ENCODE data around the gene DMKN. TPM values are rescaled to one million over a fixed set of nuclear protein-coding genes. Genes with fewer than 3 reads are reported as not detected.
"Not testable (repeated sequence)": the region's sequence is repeated elsewhere in the genome, so short reads cannot be mapped to it uniquely, and the experiment has no call there.

DMKN gene
- total RNA-seq, 1 donor from 2014 or later: 52.7 TPM

DNA sequence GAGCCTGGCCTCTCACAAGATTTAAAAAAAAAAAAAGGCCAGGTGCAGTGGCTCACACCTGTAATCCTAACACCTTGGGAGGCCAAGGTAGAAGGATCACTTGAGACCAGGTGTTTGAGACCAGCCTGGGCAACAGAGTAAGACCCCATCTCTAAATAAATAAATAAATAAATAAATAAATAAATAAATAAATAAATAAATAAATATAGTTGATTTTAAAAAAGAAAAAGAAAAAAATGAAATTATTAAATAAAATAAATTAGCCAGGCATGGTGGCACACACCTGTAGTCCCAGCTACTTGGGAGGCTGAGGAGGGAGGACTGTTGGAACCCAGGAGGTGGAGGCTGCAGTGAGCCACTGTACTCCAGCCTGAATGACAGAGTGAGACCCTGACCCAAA, 51.7 kb downstream of the DMKN start:
- DNase-seq (ENCODE audit: low read depth): not testable (repeated sequence)

GRCh38 chr19:35461060-35461459, 52.4 kb downstream of the DMKN start:
- DNase-seq (ENCODE audit: low read depth): no peak

DNA sequence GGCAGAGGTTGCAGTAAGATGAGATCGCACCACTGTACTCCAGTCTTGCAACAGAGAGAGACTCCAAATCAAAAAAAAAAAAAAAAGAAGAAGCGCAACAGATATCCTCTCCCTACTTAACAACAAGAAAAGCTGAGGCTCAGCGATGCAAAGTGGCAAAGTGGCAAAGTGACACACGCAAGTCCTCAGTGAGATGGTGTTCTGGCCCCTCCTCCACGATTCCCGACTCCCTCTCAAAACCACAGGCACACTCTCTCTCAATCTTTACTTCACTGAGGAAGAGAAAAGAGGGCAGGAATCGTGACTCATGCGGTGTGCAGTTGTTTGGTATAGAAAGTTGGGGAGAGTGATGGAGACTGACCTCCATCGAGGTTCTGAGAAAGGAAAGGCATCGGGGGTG, 52.8 kb downstream of the DMKN start:
- no peak for DNase-seq (ENCODE audit: low read depth)

GRCh38 chr19:35459414-35460082, 53.9 kb downstream of the DMKN start:
- peak; percentile 26 for DNase-seq (ENCODE audit: low read depth)

DNA sequence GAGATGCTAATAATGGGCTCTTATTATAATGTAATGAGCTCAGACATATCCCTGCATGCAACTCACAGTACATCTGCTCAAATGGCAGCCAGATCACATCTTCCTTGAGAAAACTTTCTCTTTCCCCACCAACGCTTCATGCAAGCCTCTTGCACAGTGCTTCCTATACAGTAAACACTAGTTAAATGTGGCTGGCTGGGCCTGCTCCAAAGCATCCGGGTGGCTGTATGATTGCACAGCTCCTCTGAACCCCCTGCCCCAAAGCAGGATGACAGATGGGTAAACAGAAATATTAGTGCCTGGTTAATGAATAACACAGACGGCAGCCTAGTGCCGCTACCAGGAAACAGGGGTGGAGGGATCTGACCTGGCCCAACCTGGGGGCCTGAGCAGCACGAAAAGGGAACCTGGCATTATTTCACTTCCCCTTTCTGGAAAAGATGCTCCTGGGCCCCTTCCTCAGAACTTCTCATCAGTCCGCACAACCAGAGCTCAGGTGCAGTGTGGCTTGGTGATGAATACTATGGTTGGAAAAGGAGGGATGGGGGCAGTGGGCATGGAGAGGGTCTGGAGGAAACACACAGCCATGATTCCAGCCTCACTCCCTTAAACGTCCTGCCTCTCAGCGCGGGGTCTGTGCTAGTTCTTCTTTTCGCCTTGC, 54.6 kb downstream of the DMKN start:
- DNase-seq (ENCODE audit: low read depth): peak; percentile 5

DNA sequence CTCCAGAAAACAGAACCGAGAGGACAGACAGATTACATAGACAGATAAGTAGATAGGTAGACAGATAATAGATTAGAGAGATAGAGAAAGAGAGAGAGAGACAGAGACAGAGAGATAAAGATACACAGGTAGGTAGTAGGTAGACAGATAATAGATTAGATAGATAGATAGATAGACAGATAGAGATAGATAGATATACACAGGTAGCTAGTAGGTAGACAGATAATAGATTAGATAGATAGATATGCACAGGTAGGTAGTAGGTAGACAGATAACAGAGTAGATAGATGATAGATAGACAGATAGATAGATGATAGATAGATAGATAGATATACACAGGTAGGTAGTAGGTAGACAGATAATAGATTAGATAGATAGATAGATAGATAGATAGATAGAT, 55.3 kb downstream of the DMKN start:
- no peak for DNase-seq (ENCODE audit: low read depth)

- DNase-seq (ENCODE audit: low read depth): no peak
Measured at GRCh38 chr19:35457173-35457572, 56.3 kb downstream of the DMKN start.

DNA sequence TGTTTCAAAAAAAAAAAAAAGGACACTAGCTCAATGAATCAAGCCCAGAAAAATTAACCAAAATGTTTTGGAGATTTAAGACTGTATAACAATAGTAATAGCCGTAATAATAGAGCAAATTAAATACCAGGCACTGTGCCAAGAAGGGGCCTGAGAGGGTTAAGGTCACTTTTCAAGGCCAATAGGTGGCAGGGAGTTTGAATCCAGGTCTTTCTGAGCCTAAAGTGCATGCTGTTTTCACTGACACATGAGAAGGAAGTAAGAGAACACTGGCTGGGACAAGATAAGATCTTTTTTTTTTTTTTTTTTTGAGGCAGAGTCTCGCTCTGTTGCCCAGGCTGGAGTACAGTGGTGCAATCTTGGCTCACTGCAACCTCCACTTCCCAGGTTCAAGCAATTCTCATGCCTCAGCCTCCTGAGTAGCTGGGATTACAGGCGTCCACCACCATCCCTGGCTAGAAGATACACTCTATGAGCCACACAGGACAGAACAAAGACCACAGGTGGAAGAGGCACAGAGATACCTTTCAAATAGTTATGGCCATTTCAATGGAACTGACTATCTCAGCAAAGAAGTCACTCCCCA, 57.7 kb downstream of the DMKN start:
- no peak for DNase-seq (ENCODE audit: low read depth)

DNA sequence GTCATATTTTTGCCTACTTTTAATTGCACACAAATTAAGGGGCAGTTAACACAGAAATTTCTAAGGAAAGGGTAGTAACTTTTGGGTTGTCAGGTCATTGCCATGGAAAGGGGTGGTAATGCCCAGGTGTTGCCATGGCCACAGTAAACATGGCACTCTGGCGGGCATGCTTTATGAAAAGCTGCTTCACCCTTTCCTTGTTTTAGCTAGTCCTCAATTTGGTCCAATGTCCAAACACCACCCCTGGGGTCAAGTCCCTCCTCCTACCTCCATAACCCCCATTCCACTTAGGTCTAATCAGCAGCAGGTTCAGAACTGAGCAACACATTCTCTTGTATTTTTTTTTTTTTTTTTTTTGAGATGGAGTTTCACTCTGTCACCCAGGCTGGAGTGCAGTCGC, 58.8 kb downstream of the DMKN start:
- DNase-seq (ENCODE audit: low read depth): no peak

- DNase-seq (ENCODE audit: low read depth): no peak
Measured at GRCh38 chr19:35451338-35452096, 61.9 kb downstream of the DMKN start.

DNA sequence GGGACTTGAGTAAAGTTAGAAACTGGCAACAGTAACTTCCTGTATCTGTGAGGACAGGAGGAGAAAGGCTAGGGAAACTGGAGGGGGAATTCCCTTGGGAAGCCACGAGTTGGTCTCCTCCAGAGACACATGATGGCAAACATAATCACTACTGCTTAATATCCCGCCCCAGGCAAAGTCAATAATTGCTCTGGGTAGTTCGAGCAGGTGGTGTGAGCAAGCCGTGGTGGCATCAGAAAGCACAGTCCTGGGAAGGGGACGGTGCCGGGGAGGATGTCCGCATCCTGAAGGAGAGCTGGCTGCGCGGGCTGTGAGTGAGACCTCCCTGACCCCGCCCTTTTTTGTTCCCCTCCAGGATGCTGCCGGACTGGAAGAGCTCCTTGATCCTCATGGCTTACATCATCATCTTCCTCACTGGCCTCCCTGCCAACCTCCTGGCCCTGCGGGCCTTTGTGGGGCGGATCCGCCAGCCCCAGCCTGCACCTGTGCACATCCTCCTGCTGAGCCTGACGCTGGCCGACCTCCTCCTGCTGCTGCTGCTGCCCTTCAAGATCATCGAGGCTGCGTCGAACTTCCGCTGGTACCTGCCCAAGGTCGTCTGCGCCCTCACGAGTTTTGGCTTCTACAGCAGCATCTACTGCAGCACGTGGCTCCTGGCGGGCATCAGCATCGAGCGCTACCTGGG, 63.9 kb downstream of the DMKN start:
- DNase-seq (ENCODE audit: low read depth): no peak

DNA sequence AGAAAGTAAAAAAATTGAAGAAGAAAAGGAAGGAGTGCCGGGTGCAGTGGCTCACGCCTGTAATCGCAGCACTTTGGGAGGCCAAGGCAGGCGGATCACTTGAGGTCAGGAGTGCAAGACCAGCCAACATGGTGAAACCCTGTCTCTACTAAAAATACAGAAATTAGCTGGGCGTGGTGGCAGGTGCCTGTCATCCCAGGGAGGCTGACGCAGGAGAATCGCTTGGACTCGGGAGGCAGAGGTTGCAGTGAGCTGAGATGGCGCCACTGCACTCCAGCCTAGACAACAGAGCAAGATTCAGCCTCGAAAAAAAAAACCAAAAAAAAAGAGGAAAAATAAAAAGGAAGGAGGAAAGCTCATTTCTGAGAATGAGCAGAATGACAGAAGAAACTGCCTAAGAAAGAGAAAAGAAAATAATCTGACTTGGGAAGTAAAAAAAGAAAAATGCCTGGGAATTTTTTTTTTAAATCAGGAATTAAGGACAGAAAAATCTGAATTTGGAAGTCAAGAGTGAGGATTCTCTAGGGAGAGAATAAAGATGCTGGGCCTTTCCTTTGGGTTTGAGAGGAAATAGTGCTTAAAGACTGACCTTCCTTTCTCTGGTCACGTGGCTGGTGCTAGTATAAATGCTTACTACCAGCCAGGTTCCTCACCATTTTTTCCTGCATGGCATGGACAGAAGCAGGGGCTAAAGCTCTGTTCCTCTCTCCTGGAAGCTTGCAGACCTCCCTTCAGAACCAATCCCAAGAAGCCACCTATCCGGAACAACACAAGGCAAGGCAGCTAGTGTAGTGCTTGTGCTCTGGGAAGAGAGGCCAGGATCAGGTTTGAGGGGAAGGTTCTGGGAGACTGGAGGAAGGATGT, 65.6 kb downstream of the DMKN start, which contains the start of gene FFAR2:
Gene FFAR2 (plus strand): TSS at position 652 of the 864 bp plus-strand sequence. CDS start 1,458 bp downstream, outside the sequence.
- no peak for DNase-seq (ENCODE audit: low read depth)

Other genes starting within 250 kb of the DMKN start
- gene USF2, start 244.7 kb downstream of the DMKN start, total RNA-seq: 29.2 and 49.7 TPM in 2 replicates
- 0.05 TPM in 1 of 2 replicates, not detected in the other for gene HAMP, start 231.1 kb downstream of the DMKN start, total RNA-seq
- gene MAG, start 221.5 kb downstream of the DMKN start, total RNA-seq: not detected in 2 replicates
- gene CD22, start 184.5 kb downstream of the DMKN start, total RNA-seq: not detected in 2 replicates
- gene FFAR1, start 165.7 kb downstream of the DMKN start, total RNA-seq: not detected in 2 replicates
- not detected in 2 replicates for gene FFAR3, start 155.2 kb downstream of the DMKN start, total RNA-seq
- gene GPR42, start 142.6 kb downstream of the DMKN start, total RNA-seq: not detected in 2 replicates
- not detected in 2 replicates for gene FFAR2, start 65.4 kb downstream of the DMKN start, total RNA-seq
- gene KRTDAP, start 23.2 kb downstream of the DMKN start, total RNA-seq: not detected in 2 replicates
- gene SBSN, start 14.7 kb upstream of the DMKN start, total RNA-seq: 0.05 TPM in 1 of 2 replicates, not detected in the other
- gene GAPDHS, start 19.8 kb upstream of the DMKN start, total RNA-seq: not detected in 2 replicates
- gene TMEM147, start 32.0 kb upstream of the DMKN start, total RNA-seq: 76.1 and 93.6 TPM in 2 replicates
- gene ATP4A, start 50.0 kb upstream of the DMKN start, total RNA-seq: not detected in 2 replicates
- gene PMIS2, start 72.5 kb upstream of the DMKN start, total RNA-seq: not detected in 2 replicates
- 5.1 and 6.4 TPM in 2 replicates for gene HAUS5, start 99.1 kb upstream of the DMKN start, total RNA-seq
- 38.9 and 40.0 TPM in 2 replicates for gene RBM42, start 115.4 kb upstream of the DMKN start, total RNA-seq
- not detected in 2 replicates for gene ETV2, start 128.1 kb upstream of the DMKN start, total RNA-seq
- 385 and 691 TPM in 2 replicates for gene COX6B1, start 134.7 kb upstream of the DMKN start, total RNA-seq
- gene UPK1A, start 152.9 kb upstream of the DMKN start, total RNA-seq: not detected in 2 replicates
- gene ZBTB32, start 190.9 kb upstream of the DMKN start, total RNA-seq: not detected in 2 replicates
- gene KMT2B, start 204.4 kb upstream of the DMKN start, total RNA-seq: 4.2 and 26.3 TPM in 2 replicates
- 0.52 and 1.8 TPM in 2 replicates for gene IGFLR1, start 228.8 kb upstream of the DMKN start, total RNA-seq
- gene U2AF1L4, start 231.8 kb upstream of the DMKN start, total RNA-seq: 5.6 and 7.2 TPM in 2 replicates
- 23.5 and 24.7 TPM in 2 replicates for gene PSENEN, start 232.0 kb upstream of the DMKN start, total RNA-seq
- gene LIN37, start 234.9 kb upstream of the DMKN start, total RNA-seq: 2.6 and 6.4 TPM in 2 replicates
- 0.52 and 0.65 TPM in 2 replicates for gene HSPB6, start 243.4 kb upstream of the DMKN start, total RNA-seq
- 4.0 and 7.7 TPM in 2 replicates for gene PROSER3, start 244.5 kb upstream of the DMKN start, total RNA-seq

Data from renal cortical epithelial cell (primary cell).